ENCODE measurements around the gene CLSTN2. TPM values are rescaled to one million over a fixed set of nuclear protein-coding genes. Genes with fewer than 3 reads are reported as not detected.
A peak's percentile ranks its signal among the peaks of the same experiment; 100 is the strongest.

Gene CLSTN2
- total RNA-seq, 1 donor from 2014 or later = 143 TPM

DNA sequence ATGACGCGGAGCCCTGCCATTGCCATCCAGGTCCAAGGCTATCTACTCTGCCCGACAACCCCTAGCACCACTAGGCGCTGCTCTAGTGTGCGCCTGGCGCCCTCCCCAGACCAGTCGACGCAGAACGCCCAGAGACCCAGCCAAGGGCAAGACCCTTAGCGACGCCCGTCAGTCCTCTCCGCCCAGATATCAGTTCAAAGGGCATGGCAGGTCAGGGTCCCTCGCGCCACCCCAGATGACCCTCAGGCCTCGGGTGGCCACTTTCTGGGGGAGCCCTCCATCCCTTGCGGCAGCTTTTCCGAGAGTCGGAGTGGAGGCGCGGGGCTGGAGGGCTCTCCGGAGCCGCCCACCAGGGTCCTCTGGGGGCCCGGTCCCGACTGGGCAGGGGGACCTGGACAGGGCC lies 371 bp upstream of the CLSTN2 start:
- H3K36me3 Mint-ChIP-seq (ENCODE audit: unreplicated experiment) = no peaks in the 10 kb centered on the region

DNA sequence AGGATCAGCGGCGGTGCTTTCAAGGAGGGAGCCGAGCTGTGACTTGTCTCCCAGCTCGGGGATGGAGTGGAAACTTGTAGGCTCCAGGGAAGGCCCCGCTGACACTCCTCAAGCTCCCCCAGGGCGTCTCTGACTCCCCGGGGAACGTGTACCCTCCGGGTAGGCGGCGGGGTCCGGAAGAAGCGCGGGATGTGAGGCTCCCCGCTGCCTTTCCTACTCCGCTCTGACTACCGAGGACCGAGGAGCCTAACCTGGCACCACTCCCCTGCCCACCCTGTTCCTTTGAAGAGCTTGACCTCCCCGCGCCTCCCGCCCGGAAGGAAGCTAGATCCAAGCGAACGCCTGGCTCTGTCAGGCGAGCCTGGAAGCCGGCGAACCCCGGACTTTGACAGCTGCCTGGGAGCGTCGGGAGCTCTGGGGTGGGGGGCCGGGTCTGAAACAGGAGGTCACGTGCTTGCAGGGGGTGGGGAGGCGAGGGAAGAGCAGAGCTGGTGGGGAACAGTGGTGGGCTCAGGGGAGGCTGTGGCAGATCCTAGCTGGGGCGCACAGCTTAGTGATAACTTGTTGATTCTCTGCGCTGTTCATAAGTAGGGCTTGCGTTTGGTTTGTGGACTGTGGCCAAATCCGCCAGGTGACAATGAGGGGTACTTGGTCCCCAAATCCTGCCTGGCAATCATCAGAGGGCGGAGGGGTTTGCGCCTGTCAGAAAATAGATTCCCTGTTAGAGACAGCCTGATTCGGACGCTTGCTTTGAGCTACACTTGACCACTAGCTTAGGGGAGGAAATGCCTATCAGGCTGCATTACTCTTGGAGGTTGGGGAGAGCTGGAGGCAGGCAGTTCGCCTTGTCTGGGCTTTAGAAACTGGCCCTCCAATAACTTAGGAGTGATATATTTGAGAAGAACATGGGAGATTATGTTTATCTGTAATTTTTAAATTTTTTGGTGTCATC lies 1.2 kb downstream of the CLSTN2 start:
- Mint-ChIP-seq H3K36me3 (ENCODE audit: unreplicated experiment) (peaks cover 5% of the 10 kb centered on the region), H3K4me3 (ENCODE audit: unreplicated experiment) (peak overlapping the region; percentile 91), H3K27ac (ENCODE audit: unreplicated experiment) (peak overlapping the region; percentile 24), H3K27me3 (ENCODE audit: unreplicated experiment) (no peaks in the 10 kb centered on the region), H3K9me3 (ENCODE audit: unreplicated experiment) (no peaks in the 10 kb centered on the region), H3K4me1 (ENCODE audit: unreplicated experiment) (peaks cover 35% of the 10 kb centered on the region)
- TF ChIP-seq, protein P1, sequence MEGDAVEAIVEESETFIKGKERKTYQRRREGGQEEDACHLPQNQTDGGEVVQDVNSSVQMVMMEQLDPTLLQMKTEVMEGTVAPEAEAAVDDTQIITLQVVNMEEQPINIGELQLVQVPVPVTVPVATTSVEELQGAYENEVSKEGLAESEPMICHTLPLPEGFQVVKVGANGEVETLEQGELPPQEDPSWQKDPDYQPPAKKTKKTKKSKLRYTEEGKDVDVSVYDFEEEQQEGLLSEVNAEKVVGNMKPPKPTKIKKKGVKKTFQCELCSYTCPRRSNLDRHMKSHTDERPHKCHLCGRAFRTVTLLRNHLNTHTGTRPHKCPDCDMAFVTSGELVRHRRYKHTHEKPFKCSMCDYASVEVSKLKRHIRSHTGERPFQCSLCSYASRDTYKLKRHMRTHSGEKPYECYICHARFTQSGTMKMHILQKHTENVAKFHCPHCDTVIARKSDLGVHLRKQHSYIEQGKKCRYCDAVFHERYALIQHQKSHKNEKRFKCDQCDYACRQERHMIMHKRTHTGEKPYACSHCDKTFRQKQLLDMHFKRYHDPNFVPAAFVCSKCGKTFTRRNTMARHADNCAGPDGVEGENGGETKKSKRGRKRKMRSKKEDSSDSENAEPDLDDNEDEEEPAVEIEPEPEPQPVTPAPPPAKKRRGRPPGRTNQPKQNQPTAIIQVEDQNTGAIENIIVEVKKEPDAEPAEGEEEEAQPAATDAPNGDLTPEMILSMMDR (IDR thresholded peaks at IDR 0.05) = no peak
- DNase-seq (ENCODE audit: extremely low spot score, unreplicated experiment) = peak; percentile 86

More for the DNA sequence above, 371 bp upstream of the CLSTN2 start:
- Mint-ChIP-seq H3K27ac (ENCODE audit: unreplicated experiment) (no peak overlapping the region), H3K27me3 (ENCODE audit: unreplicated experiment) (peaks cover 5% of the 10 kb centered on the region), H3K9me3 (ENCODE audit: unreplicated experiment) (no peaks in the 10 kb centered on the region), H3K4me1 (ENCODE audit: unreplicated experiment) (peaks cover 30% of the 10 kb centered on the region), H3K4me3 (ENCODE audit: unreplicated experiment) (peak overlapping the region; percentile 78)
- peak; percentile 87 for DNase-seq (ENCODE audit: extremely low spot score, unreplicated experiment)
- TF ChIP-seq, protein P1 (IDR thresholded peaks at IDR 0.05) = peak; percentile 76

DNA sequence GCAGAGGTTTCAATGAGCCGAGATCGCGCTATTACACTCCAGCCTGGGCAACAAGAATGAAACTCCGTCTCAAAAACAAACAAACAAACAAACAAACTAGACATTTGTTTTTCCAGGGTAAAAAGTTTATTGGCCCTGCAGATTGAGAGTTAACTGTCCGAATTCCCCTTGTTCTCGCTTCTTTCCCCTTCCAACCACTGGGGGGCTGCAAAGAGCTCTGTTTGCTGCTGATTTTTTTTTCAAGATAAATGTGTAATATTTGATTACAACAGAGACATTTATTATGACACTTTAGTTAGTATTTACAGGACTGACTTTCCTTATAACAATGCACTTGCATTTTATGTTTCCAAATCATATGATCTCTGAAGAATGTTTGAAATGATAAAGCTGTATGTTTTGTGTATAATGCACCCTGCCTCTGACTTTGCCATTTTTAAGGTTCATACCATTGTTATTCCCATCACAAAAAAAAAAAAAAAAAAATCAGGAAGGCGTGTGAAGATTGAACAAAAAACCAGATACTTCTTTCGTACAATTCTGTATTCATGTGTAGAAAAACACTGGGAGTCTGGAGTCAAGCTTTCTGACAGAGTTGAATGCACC lies 2.8 kb downstream of the CLSTN2 start:
- Mint-ChIP-seq H3K9me3 (ENCODE audit: unreplicated experiment) (no peaks in the 10 kb centered on the region), H3K27ac (ENCODE audit: unreplicated experiment) (peak overlapping the region; percentile 1), H3K4me3 (ENCODE audit: unreplicated experiment) (peak overlapping the region; percentile 91), H3K4me1 (ENCODE audit: unreplicated experiment) (peaks cover 35% of the 10 kb centered on the region), H3K36me3 (ENCODE audit: unreplicated experiment) (peaks cover 12% of the 10 kb centered on the region), H3K27me3 (ENCODE audit: unreplicated experiment) (no peaks in the 10 kb centered on the region)
- peak; percentile 83 for DNase-seq (ENCODE audit: extremely low spot score, unreplicated experiment)
- TF ChIP-seq, protein P1 (IDR thresholded peaks at IDR 0.05) = peak; percentile 87

DNA sequence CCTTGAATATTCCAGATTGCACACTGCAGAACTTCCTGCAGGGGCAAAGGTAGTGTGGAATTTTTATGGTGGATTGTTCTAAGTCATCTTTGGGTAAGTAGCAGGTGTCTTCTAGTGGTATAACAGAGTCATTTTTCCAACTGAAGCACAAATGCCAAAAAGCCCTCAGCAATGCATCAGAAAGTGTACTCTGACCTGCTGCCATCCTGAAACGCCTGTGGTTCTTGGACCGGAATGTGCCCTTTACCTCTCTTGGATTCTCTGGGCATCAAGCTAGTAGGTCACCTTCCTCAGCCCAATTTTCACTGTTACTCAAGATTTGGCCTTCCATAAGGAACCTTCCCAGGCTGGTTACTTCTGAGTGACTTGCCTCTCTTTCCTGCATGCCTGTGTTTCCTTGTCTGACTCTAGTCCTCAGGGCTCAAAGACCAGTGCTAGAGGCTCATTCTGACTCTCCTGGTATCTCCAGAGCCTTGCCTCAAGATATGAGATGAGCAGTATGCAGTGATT lies 4.8 kb downstream of the CLSTN2 start:
- Mint-ChIP-seq H3K27me3 (ENCODE audit: unreplicated experiment) (no peaks in the 10 kb centered on the region), H3K27ac (ENCODE audit: unreplicated experiment) (no peak overlapping the region)
- peak; percentile 34 for DNase-seq (ENCODE audit: extremely low spot score, unreplicated experiment)

More for the DNA sequence above, 4.8 kb downstream of the CLSTN2 start:
- TF ChIP-seq, protein P1 (IDR thresholded peaks at IDR 0.05) = no peak
- Mint-ChIP-seq H3K4me3 (ENCODE audit: unreplicated experiment) (no peak overlapping the region), H3K36me3 (ENCODE audit: unreplicated experiment) (peaks cover 18% of the 10 kb centered on the region), H3K4me1 (ENCODE audit: unreplicated experiment) (peaks cover 32% of the 10 kb centered on the region), H3K9me3 (ENCODE audit: unreplicated experiment) (no peaks in the 10 kb centered on the region)

All from osteocyte (in vitro differentiated cells).